Natural killer cell (primary cell): ENCODE results near the gene TPRG1. TPM values are rescaled to one million over a fixed set of nuclear protein-coding genes. Genes with fewer than 3 reads are reported as not detected.

ENCODE experiments used
- ATAC-seq, 3 donors: fragments of 150-1000 bp in 2 of 3; fragments of 200-7000 bp in 1 of 3; cut with Tn5 transposase; 1 replicate in 1 of 3; 2 replicates in 2 of 3; pipeline ENCODE4 v1.10.0; 2021; ENCODE audit warnings: mild to moderate bottlenecking in 2 of 3, moderate library complexity in 2 of 3
- DNase-seq, 2 donors: peaks; one replicate each; pipeline versions ENCODE4 v3.0.0 to v3.0.0-alpha.2; 2013 to 2021; ENCODE audit warnings: mixed read lengths in 1 of 2
- H3K27ac ChIP-seq: one replicate; pipeline ENCODE4 v1.5.1; 2013; ENCODE audit warnings: mild to moderate bottlenecking, low read length
- H3K27me3 ChIP-seq: one replicate; pipeline ENCODE4 v1.6.1; 2013; ENCODE audit warnings: low read length; ENCODE audit not compliant: control insufficient read depth, insufficient read depth
- H3K36me3 ChIP-seq: one replicate; pipeline ENCODE4 v1.6.1; 2013; ENCODE audit warnings: low read length; ENCODE audit not compliant: control insufficient read depth, insufficient read depth
- H3K4me1 ChIP-seq: one replicate; pipeline ENCODE4 v1.6.1; 2013; ENCODE audit warnings: low read length; ENCODE audit not compliant: control insufficient read depth, insufficient read depth
- H3K4me3 ChIP-seq: one replicate; pipeline ENCODE4 v1.5.1; 2013; ENCODE audit warnings: low read length
- H3K9me3 ChIP-seq: one replicate; pipeline ENCODE4 v1.6.1; 2013; ENCODE audit warnings: low read length; ENCODE audit not compliant: control insufficient read depth, insufficient read depth
- H3K27ac Mint-ChIP-seq, 2 donors: one replicate each; pipeline ENCODE4 v1.8.0; 2022; ENCODE audit warnings: mild to moderate bottlenecking in 2 of 2, mixed read lengths in 2 of 2, moderate library complexity in 1 of 2
- H3K27me3 Mint-ChIP-seq, 2 donors: one replicate each; pipeline ENCODE4 v1.8.0; 2022; ENCODE audit warnings: low read depth in 2 of 2, mixed read lengths in 2 of 2
- H3K36me3 Mint-ChIP-seq: one replicate; pipeline ENCODE4 v1.8.0; 2022; ENCODE audit warnings: mixed read lengths
- H3K4me1 Mint-ChIP-seq, 2 donors: one replicate each; pipeline ENCODE4 v1.8.0; 2022; ENCODE audit warnings: mixed read lengths in 2 of 2
- H3K4me3 Mint-ChIP-seq: one replicate; pipeline ENCODE4 v1.8.0; 2022; ENCODE audit warnings: mild to moderate bottlenecking, moderate library complexity, mixed read lengths
- H3K9me3 Mint-ChIP-seq, 2 donors: one replicate each; pipeline ENCODE4 v1.8.0; 2022; ENCODE audit warnings: mixed read lengths in 2 of 2
- CTCF ChIP-seq: fragments of 200-600 bp; IDR thresholded peaks from one replicate; pipeline ENCODE4 v1.8.0; 2022; ENCODE audit warnings: antibody characterized with exemption
- WGBS: methylation state at CpG from one replicate; pipeline ENCODE4 v1.1.7; 2013; ENCODE audit warnings: missing lambda C conversion rate; ENCODE audit not compliant: insufficient coverage; 5-methylcytosine and 5-hydroxymethylcytosine counted together
- intact Hi-C: fragments of 100-400 bp; cut with micrococcal nuclease; formaldehyde crosslinking; loops from one replicate; pipeline ENCODE4 v1.14.2; 2022
- total RNA-seq, 4 donors: library from RNA; stranded (reverse); fragments of 120-200 nt in 1 of 4; gene quantifications; one replicate each; pipeline versions ENCODE4 v1.2.3 to v1.2.4, GENCODE V29; 2013 to 2022

The TPRG1 gene
- total RNA-seq, 3 donors from 2014 or later (not counting 1 experiment from before 2014, with no cell fraction given), result 1.3 to 4.6 (median 1.9) TPM

GRCh38 chr3:189123595-189124387 is 48.0 kb upstream of the TPRG1 start:
- H3K9me3 Mint-ChIP-seq, result peaks cover 0 to 2% of the 10 kb centered on the region in 2 donors
- intact Hi-C loops, result no loop called here
- no peak overlapping the region for H3K27ac ChIP-seq
- no peaks in the 10 kb centered on the region for H3K36me3 Mint-ChIP-seq
- peaks cover 0 to 7% of the 10 kb centered on the region in 2 donors for H3K4me1 Mint-ChIP-seq
- no peak overlapping the region for H3K27ac Mint-ChIP-seq
- no peaks in the 10 kb centered on the region for H3K27me3 ChIP-seq
- DNase-seq (no peak), ATAC-seq (no peak)
- H3K36me3 ChIP-seq, result no peaks in the 10 kb centered on the region
- no peaks in the 10 kb centered on the region for H3K4me1 ChIP-seq
- peaks cover 7% of the 10 kb centered on the region for H3K9me3 ChIP-seq
- H3K27me3 Mint-ChIP-seq, result peaks cover 0 to 7% of the 10 kb centered on the region in 2 donors
- H3K4me3 ChIP-seq, result no peak overlapping the region
- H3K4me3 Mint-ChIP-seq, result no peak overlapping the region
- TF ChIP-seq CTCF, result no peak
- WGBS, result 88% methylated on average over 9 of the region's 11 CpGs

- intact Hi-C loops, result loop anchor here (1.0 kb wide), 1 partner anchor 1392 kb away; no protein-coding TSS in a partner anchor
- peak; percentile 89 to 98 (median 91) for ATAC-seq
Measured at GRCh38 chr3:189132231-189132671, 39.5 kb upstream of the TPRG1 start.

GRCh38 chr3:189132839-189133238 is 38.9 kb upstream of the TPRG1 start:
- 87% methylated on average over 2 of the region's 2 CpGs for WGBS
- Mint-ChIP-seq H3K4me1 (peaks cover 19 to 20% of the 10 kb centered on the region in 2 donors), H3K36me3 (no peaks in the 10 kb centered on the region), H3K4me3 (peak overlapping the region; percentile 71), H3K9me3 (no peaks in the 10 kb centered on the region), H3K27ac (peak overlapping the region; percentile 89 to 92), H3K27me3 (peaks cover 0 to 3% of the 10 kb centered on the region in 2 donors)
- Histone ChIP-seq H3K4me3 (no peak overlapping the region), H3K36me3 (no peaks in the 10 kb centered on the region), H3K27ac (peak overlapping the region; percentile 80), H3K4me1 (peaks cover 11% of the 10 kb centered on the region), H3K27me3 (no peaks in the 10 kb centered on the region), H3K9me3 (no peaks in the 10 kb centered on the region)
- ATAC-seq (peak in 1 of 3 donors; percentile 5), DNase-seq (no peak)
- intact Hi-C loops, result loop anchor here (1.0 kb wide), 1 partner anchor 1393 kb away; no protein-coding TSS in a partner anchor
- no peak for TF ChIP-seq CTCF

More at GRCh38 chr3:189132231-189132671, 39.5 kb upstream of the TPRG1 start:
- Histone ChIP-seq H3K36me3 (no peaks in the 10 kb centered on the region), H3K27ac (peak overlapping the region; percentile 80), H3K27me3 (no peaks in the 10 kb centered on the region), H3K9me3 (no peaks in the 10 kb centered on the region), H3K4me1 (peaks cover 11% of the 10 kb centered on the region), H3K4me3 (no peak overlapping the region)
- Mint-ChIP-seq H3K9me3 (no peaks in the 10 kb centered on the region), H3K4me1 (peaks cover 19% of the 10 kb centered on the region in 2 donors), H3K27me3 (peaks cover 0 to 3% of the 10 kb centered on the region in 2 donors), H3K36me3 (no peaks in the 10 kb centered on the region), H3K4me3 (peak overlapping the region; percentile 71), H3K27ac (peak overlapping the region; percentile 89 to 92)
- 11% methylated on average over 5 of the region's 9 CpGs for WGBS
- no peak for TF ChIP-seq CTCF
- peak; percentile 62 to 90 for DNase-seq
